ENCODE results near the gene SOX5.
"Not testable (repeated sequence)": the region's sequence is repeated elsewhere in the genome, so short reads cannot be mapped to it uniquely, and the experiment has no call there.

Gene SOX5

GRCh38 chr12:23830210-23830609 is 119.3 kb downstream of the SOX5 start:
- DNase-seq = no peak

GRCh38 chr12:23827353-23827752 is 122.1 kb downstream of the SOX5 start:
- DNase-seq = no peak

GRCh38 chr12:23825124-23825523 is 124.3 kb downstream of the SOX5 start:
- not testable (repeated sequence) for DNase-seq

- no peak for DNase-seq
These were observed 125.1 kb downstream of the SOX5 start for GRCh38 chr12:23824358-23824757.

- not testable (repeated sequence) for DNase-seq
These were observed 126.6 kb downstream of the SOX5 start for GRCh38 chr12:23822883-23823282.

- DNase-seq = no peak
These were observed 132.1 kb downstream of the SOX5 start for GRCh38 chr12:23817345-23817744.

GRCh38 chr12:23816394-23816851 is 133.0 kb downstream of the SOX5 start:
- no peak for DNase-seq

- no peak for DNase-seq
These were observed 133.7 kb downstream of the SOX5 start for GRCh38 chr12:23815810-23816209.

GRCh38 chr12:23813206-23813605 is 136.3 kb downstream of the SOX5 start:
- DNase-seq = no peak

- DNase-seq = no peak
These were observed 139.1 kb downstream of the SOX5 start for GRCh38 chr12:23810329-23810902.

GRCh38 chr12:23803540-23803939 is 145.9 kb downstream of the SOX5 start:
- DNase-seq = no peak

- DNase-seq = no peak
These were observed 154.0 kb downstream of the SOX5 start for GRCh38 chr12:23795494-23795893.

- DNase-seq = no peak
These were observed 168.4 kb downstream of the SOX5 start for GRCh38 chr12:23781118-23781517.

- DNase-seq = no peak
These were observed 174.3 kb downstream of the SOX5 start for GRCh38 chr12:23775208-23775607.

GRCh38 chr12:23771240-23771949 is 178.1 kb downstream of the SOX5 start:
- no peak for DNase-seq

- DNase-seq = no peak
These were observed 179.1 kb downstream of the SOX5 start for GRCh38 chr12:23770202-23770938.

- no peak for DNase-seq
These were observed 181.6 kb downstream of the SOX5 start for GRCh38 chr12:23767834-23768233.

GRCh38 chr12:23763724-23764123 is 185.7 kb downstream of the SOX5 start:
- DNase-seq = no peak

GRCh38 chr12:23760495-23760894 is 189.0 kb downstream of the SOX5 start:
- DNase-seq = no peak

- no peak for DNase-seq
These were observed 190.9 kb downstream of the SOX5 start for GRCh38 chr12:23758608-23759007.

GRCh38 chr12:23757541-23757962 is 191.9 kb downstream of the SOX5 start:
- no peak for DNase-seq

GRCh38 chr12:23756416-23756815 is 193.1 kb downstream of the SOX5 start:
- no peak for DNase-seq

GRCh38 chr12:23753628-23754365 is 195.7 kb downstream of the SOX5 start:
- no peak for DNase-seq
